HepG2 (cell line): ENCODE measurements around the gene TREM1. TPM values are rescaled to one million over a fixed set of nuclear protein-coding genes. Genes with fewer than 3 reads are reported as not detected.

Experiments
- ATAC-seq: fragments of 200-7000 bp; cut with Tn5 transposase; 3 replicates; pipeline ENCODE4 v1.9.1; 2020; ENCODE audit warnings: mild to moderate bottlenecking, moderate library complexity
- BruUV-seq: library from RNA; stranded (reverse); fragments of 400-500 nt; replicated peaks from 2 replicates; lab custom pipeline; 2021; lab: Mats Ljungman, UMichigan
- CTCF ChIA-PET: fragments of 300-600 bp; formaldehyde crosslinking; extraction: SDS; loops from one replicate; lab custom pipeline; 2021; ENCODE audit warnings: low total read pairs, inconsistent platforms, low intra/inter-chr PET ratio; lab: Yijun Ruan, JAX
- POLR2A ChIA-PET: fragments of 350-600 bp; sonication (Branson Sonifier 250); formaldehyde crosslinking; loops from one replicate; lab custom pipeline; 2020; ENCODE audit warnings: antibody characterized with exemption, inconsistent platforms; lab: Yijun Ruan, JAX
- DNase-seq: peaks from one replicate; pipeline ENCODE4 v3.0.0-alpha.2; 2015; ENCODE audit warnings: low spot score
- FAIRE-seq: peaks from 3 replicates; lab custom pipeline; 2011; peaks lifted over from hg19 to GRCh38; lab: Jason Lieb, UNC
- H2AFZ ChIP-seq: one replicate; pipeline ENCODE4 v1.6.1; 2011; ENCODE audit warnings: low read length, inconsistent platforms
- H3K27ac ChIP-seq: fragments of 300-600 bp; 3 replicates; pipeline ENCODE4 v1.8.0; 2011; ENCODE audit warnings: mixed run types, mild to moderate bottlenecking, mixed read lengths, low read length, inconsistent platforms; ENCODE audit not compliant: insufficient read depth; ENCODE audit errors: extremely low read length
- H3K27me3 ChIP-seq, 2 experiments: fragments of 200-600 bp in 1 of 2; 2 replicates in 1 of 2; 3 replicates in 1 of 2; pipeline versions ENCODE4 v1.6.0 to v1.8.0; 2011; ENCODE audit warnings: low read length in 2 of 2, mild to moderate bottlenecking in 2 of 2, moderate library complexity in 2 of 2, inconsistent platforms in 1 of 2; ENCODE audit not compliant: insufficient read depth in 2 of 2, control insufficient read depth in 1 of 2
- H3K36me3 ChIP-seq, 2 experiments: fragments of 200-600 bp in 1 of 2; replicated peaks in 1 of 2; 2 replicates in 1 of 2; 3 replicates in 1 of 2; pipeline versions ENCODE4 v1.5.1 to v1.8.0; 2011; ENCODE audit warnings: low read length in 2 of 2, inconsistent platforms in 1 of 2; ENCODE audit not compliant: insufficient read depth in 2 of 2, control insufficient read depth in 1 of 2
- H3K4me1 ChIP-seq: 2 replicates; pipeline ENCODE4 v1.5.1; 2012; ENCODE audit warnings: low read length, inconsistent platforms; ENCODE audit not compliant: insufficient read depth
- H3K4me2 ChIP-seq: 2 replicates; pipeline ENCODE4 v1.6.0; 2011; ENCODE audit warnings: low read depth, low read length, inconsistent platforms
- H3K4me3 ChIP-seq, 3 experiments: fragments of 200-600 bp in 1 of 3; sonication (generic), shearing (Covaris generic) in 1 of 3; replicated peaks in 1 of 3; 2 replicates each; pipeline ENCODE4 v1.5.1; 2011 to 2016; ENCODE audit warnings: low read length in 3 of 3, inconsistent platforms in 2 of 3, low read depth in 2 of 3, mild to moderate bottlenecking in 2 of 3, control low read depth in 1 of 3, mixed read lengths in 1 of 3; ENCODE audit not compliant: insufficient read depth in 1 of 3
- H3K79me2 ChIP-seq: one replicate; pipeline ENCODE4 v1.6.1; 2011; ENCODE audit warnings: low read length, inconsistent platforms; ENCODE audit not compliant: insufficient read depth
- H3K9ac ChIP-seq: 2 replicates; pipeline ENCODE4 v1.6.0; 2011; ENCODE audit warnings: mild to moderate bottlenecking, low read depth, low read length, inconsistent platforms; ENCODE audit not compliant: insufficient read depth
- H3K9me3 ChIP-seq: 2 replicates; pipeline ENCODE4 v1.5.1; 2012; ENCODE audit warnings: mild to moderate bottlenecking, low read length
- H4K20me1 ChIP-seq: 2 replicates; pipeline ENCODE4 v1.6.0; 2011; ENCODE audit warnings: inconsistent platforms, mild to moderate bottlenecking, low read length, moderate library complexity; ENCODE audit not compliant: insufficient read depth
- AFF4 ChIP-seq: sonication (generic); formaldehyde crosslinking; IDR thresholded peaks from 2 replicates; pipeline ENCODE4 v1.4.0; 2020; ENCODE audit warnings: missing genetic modification reagents
- ATF1 ChIP-seq: IDR thresholded peaks from 2 replicates; pipeline ENCODE4 v1.6.1; 2016; ENCODE audit warnings: mild to moderate bottlenecking, control low read depth
- JDP2 ChIP-seq: sonication (generic); formaldehyde crosslinking; IDR thresholded peaks from 2 replicates; pipeline ENCODE4 v1.8.1; 2022; ENCODE audit warnings: missing genetic modification reagents, borderline replicate concordance
- ZMYM3 ChIP-seq: sonication (generic); formaldehyde crosslinking; IDR thresholded peaks from 2 replicates; pipeline ENCODE4 v1.5.1; 2020; ENCODE audit warnings: mild to moderate bottlenecking, missing genetic modification reagents
- ZNF766 ChIP-seq: sonication (generic); formaldehyde crosslinking; IDR thresholded peaks from 2 replicates; pipeline ENCODE4 v1.5.0; 2020; ENCODE audit warnings: missing genetic modification reagents, borderline replicate concordance
- WGBS: methylation state at CpG from one replicate; pipeline ENCODE4 v1.1.6; 2017; ENCODE audit warnings: low lambda C conversion rate; 5-methylcytosine and 5-hydroxymethylcytosine counted together
- in situ Hi-C: cut with HindIII; loops from 2 replicates; pipeline ENCODE4 v1.10.0; 2017; ENCODE audit warnings: low pct_unique_long_range_greater_than_20kb; ENCODE audit not compliant: extremely low pct_ligation_motif_present
- intact Hi-C: fragments of 100-400 bp; cut with micrococcal nuclease; formaldehyde crosslinking; loops from one replicate; pipeline ENCODE4 v1.10.0; 2022; ENCODE audit not compliant: unreplicated experiment
- polyA plus RNA-seq, 8 experiments: library from polyadenylated mRNA; depleted of rRNA in 3 of 8; stranded (reverse) in 7 of 8; unstranded in 1 of 8; fragments of >200 nt; fragmentation: Illumina TruSeq in 4 of 8; extraction: Trizol in 4 of 8; gene quantifications; 2 replicates each; pipeline versions ENCODE4 v1.2.1 to v1.2.3, GENCODE V29; 2011 to 2016; ENCODE audit warnings: low read depth in 4 of 8, missing spikeins in 1 of 8, mixed read lengths in 1 of 8; ENCODE audit not compliant: insufficient read depth in 1 of 8
- total RNA-seq, 5 experiments: library from RNA; depleted of rRNA; stranded (reverse); fragments of >200 nt; fragmentation: Illumina TruSeq; extraction: Trizol; gene quantifications; 2 replicates each; pipeline ENCODE4 v1.2.3, GENCODE V29; 2016; ENCODE audit warnings: low read depth in 1 of 5

TREM1 gene
- total and polyA plus RNA-seq, 2 of the 13 experiments (the other 11 are each of a cell fraction or from before 2014, with no cell fraction given) = 0.49 TPM; not detected in 1

GRCh38 chr6:41257369-41258195 is 28.9 kb downstream of the TREM1 start:
- no TSS peak for BruUV-seq
- ChIA-PET CTCF (no interaction called here), POLR2A (no interaction called here)
- H3K4me3 ChIP-seq = no peak overlapping the region
- no peaks in the 10 kb centered on the region for H3K27me3 ChIP-seq
- H3K79me2 ChIP-seq = no peaks in the 10 kb centered on the region
- H3K36me3 ChIP-seq = no peaks in the 10 kb centered on the region
- H4K20me1 ChIP-seq = no peaks in the 10 kb centered on the region
- TF ChIP-seq ZMYM3 (CRISPR knock-in tag) = no peak
- TF ChIP-seq JDP2 = no peak
- no peak for TF ChIP-seq AFF4 (CRISPR knock-in tag)
- TF ChIP-seq ATF1 (CRISPR knock-in tag) = no peak
- TF ChIP-seq ZNF766 (CRISPR knock-in tag) = no peak
- 21% methylated on average over 2 of the region's 2 CpGs for WGBS
- no peak overlapping the region for H3K4me2 ChIP-seq
- peaks cover 11% of the 10 kb centered on the region for H3K9me3 ChIP-seq
- FAIRE-seq (no peak), DNase-seq (no peak), ATAC-seq (no peak)
- intact Hi-C loops = no loop called here
- no peak overlapping the region for H2AFZ ChIP-seq
- in situ Hi-C loops = no loop called here
- no peak overlapping the region for H3K27ac ChIP-seq
- no peaks in the 10 kb centered on the region for H3K4me1 ChIP-seq
- no peak overlapping the region for H3K9ac ChIP-seq
